Natural killer cell (primary cell): Measurements from ENCODE around the gene RHOB. TPM values are rescaled to one million over a fixed set of nuclear protein-coding genes. Genes with fewer than 3 reads are reported as not detected.
"Not testable (repeated sequence)": the region's sequence is repeated elsewhere in the genome, so short reads cannot be mapped to it uniquely, and the experiment has no call there.

Source experiments
- ATAC-seq, 3 donors: fragments of 150-1000 bp in 2 of 3; fragments of 200-7000 bp in 1 of 3; cut with Tn5 transposase; 1 replicate in 1 of 3; 2 replicates in 2 of 3; pipeline ENCODE4 v1.10.0; 2021; ENCODE audit warnings: mild to moderate bottlenecking in 2 of 3, moderate library complexity in 2 of 3
- DNase-seq, 2 donors: peaks; one replicate each; pipeline versions ENCODE4 v3.0.0 to v3.0.0-alpha.2; 2013 to 2021; ENCODE audit warnings: mixed read lengths in 1 of 2
- H3K27ac ChIP-seq: one replicate; pipeline ENCODE4 v1.5.1; 2013; ENCODE audit warnings: mild to moderate bottlenecking, low read length
- H3K27me3 ChIP-seq: one replicate; pipeline ENCODE4 v1.6.1; 2013; ENCODE audit warnings: low read length; ENCODE audit not compliant: control insufficient read depth, insufficient read depth
- H3K36me3 ChIP-seq: one replicate; pipeline ENCODE4 v1.6.1; 2013; ENCODE audit warnings: low read length; ENCODE audit not compliant: control insufficient read depth, insufficient read depth
- H3K4me1 ChIP-seq: one replicate; pipeline ENCODE4 v1.6.1; 2013; ENCODE audit warnings: low read length; ENCODE audit not compliant: control insufficient read depth, insufficient read depth
- H3K4me3 ChIP-seq: one replicate; pipeline ENCODE4 v1.5.1; 2013; ENCODE audit warnings: low read length
- H3K9me3 ChIP-seq: one replicate; pipeline ENCODE4 v1.6.1; 2013; ENCODE audit warnings: low read length; ENCODE audit not compliant: control insufficient read depth, insufficient read depth
- H3K27ac Mint-ChIP-seq, 2 donors: one replicate each; pipeline ENCODE4 v1.8.0; 2022; ENCODE audit warnings: mild to moderate bottlenecking in 2 of 2, mixed read lengths in 2 of 2, moderate library complexity in 1 of 2
- H3K27me3 Mint-ChIP-seq, 2 donors: one replicate each; pipeline ENCODE4 v1.8.0; 2022; ENCODE audit warnings: low read depth in 2 of 2, mixed read lengths in 2 of 2
- H3K36me3 Mint-ChIP-seq: one replicate; pipeline ENCODE4 v1.8.0; 2022; ENCODE audit warnings: mixed read lengths
- H3K4me1 Mint-ChIP-seq, 2 donors: one replicate each; pipeline ENCODE4 v1.8.0; 2022; ENCODE audit warnings: mixed read lengths in 2 of 2
- H3K4me3 Mint-ChIP-seq: one replicate; pipeline ENCODE4 v1.8.0; 2022; ENCODE audit warnings: mild to moderate bottlenecking, moderate library complexity, mixed read lengths
- H3K9me3 Mint-ChIP-seq, 2 donors: one replicate each; pipeline ENCODE4 v1.8.0; 2022; ENCODE audit warnings: mixed read lengths in 2 of 2
- CTCF ChIP-seq: fragments of 200-600 bp; IDR thresholded peaks from one replicate; pipeline ENCODE4 v1.8.0; 2022; ENCODE audit warnings: antibody characterized with exemption
- WGBS: methylation state at CpG from one replicate; pipeline ENCODE4 v1.1.7; 2013; ENCODE audit warnings: missing lambda C conversion rate; ENCODE audit not compliant: insufficient coverage; 5-methylcytosine and 5-hydroxymethylcytosine counted together
- intact Hi-C: fragments of 100-400 bp; cut with micrococcal nuclease; formaldehyde crosslinking; loops from one replicate; pipeline ENCODE4 v1.14.2; 2022
- total RNA-seq, 4 donors: library from RNA; stranded (reverse); fragments of 120-200 nt in 1 of 4; gene quantifications; one replicate each; pipeline versions ENCODE4 v1.2.3 to v1.2.4, GENCODE V29; 2013 to 2022

Gene RHOB
- total RNA-seq, 3 donors from 2014 or later (not counting 1 experiment from before 2014, with no cell fraction given): 50.8 to 222 (median 64.7) TPM

GRCh38 chr2:20490300-20491181, 43.7 kb downstream of the RHOB start:
- Mint-ChIP-seq H3K27me3 (no peaks in the 10 kb centered on the region), H3K36me3 (no peaks in the 10 kb centered on the region), H3K4me3 (no peak overlapping the region), H3K27ac (no peak overlapping the region), H3K4me1 (no peaks in the 10 kb centered on the region), H3K9me3 (no peaks in the 10 kb centered on the region)
- Histone ChIP-seq H3K36me3 (no peaks in the 10 kb centered on the region), H3K27me3 (no peaks in the 10 kb centered on the region), H3K27ac (no peak overlapping the region), H3K9me3 (no peaks in the 10 kb centered on the region), H3K4me1 (no peaks in the 10 kb centered on the region), H3K4me3 (no peak overlapping the region)
- WGBS: 84% methylated on average over 14 of the region's 14 CpGs
- DNase-seq (no peak), ATAC-seq (no peak)
- TF ChIP-seq CTCF: no peak
- intact Hi-C loops: no loop called here

GRCh38 chr2:20491739-20492531, 45.1 kb downstream of the RHOB start:
- Histone ChIP-seq H3K9me3 (no peaks in the 10 kb centered on the region), H3K36me3 (no peaks in the 10 kb centered on the region), H3K27me3 (no peaks in the 10 kb centered on the region), H3K27ac (no peak overlapping the region), H3K4me1 (no peaks in the 10 kb centered on the region), H3K4me3 (no peak overlapping the region)
- H3K36me3 Mint-ChIP-seq: no peaks in the 10 kb centered on the region
- H3K4me3 Mint-ChIP-seq: no peak overlapping the region
- no peak overlapping the region for H3K27ac Mint-ChIP-seq
- 73% methylated on average over 13 of the region's 15 CpGs for WGBS
- no peaks in the 10 kb centered on the region for H3K27me3 Mint-ChIP-seq
- H3K9me3 Mint-ChIP-seq: no peaks in the 10 kb centered on the region
- no peak for TF ChIP-seq CTCF
- ATAC-seq (no peak), DNase-seq (no peak)
- H3K4me1 Mint-ChIP-seq: no peaks in the 10 kb centered on the region
- intact Hi-C loops: no loop called here

- H3K4me1 ChIP-seq, H3K27me3 Mint-ChIP-seq, H3K9me3 ChIP-seq, ATAC-seq, H3K27ac ChIP-seq, H3K9me3 Mint-ChIP-seq, H3K4me3 Mint-ChIP-seq, H3K36me3 ChIP-seq, H3K27me3 ChIP-seq, H3K36me3 Mint-ChIP-seq, H3K27ac Mint-ChIP-seq, H3K4me3 ChIP-seq, intact Hi-C loops, DNase-seq, H3K4me1 Mint-ChIP-seq: not testable (repeated sequence)
- WGBS: 75% methylated on average over 3 of the region's 3 CpGs
Measured at GRCh38 chr2:20493095-20493494, 46.2 kb downstream of the RHOB start.

- intact Hi-C loops: no loop called here
- WGBS: 10% methylated on average over 1 of the region's 1 CpG
- Histone ChIP-seq H3K4me1 (no peaks in the 10 kb centered on the region), H3K9me3 (no peaks in the 10 kb centered on the region), H3K27me3 (no peaks in the 10 kb centered on the region), H3K36me3 (no peaks in the 10 kb centered on the region), H3K27ac (no peak overlapping the region), H3K4me3 (no peak overlapping the region)
- DNase-seq (no peak), ATAC-seq (no peak)
- no peaks in the 10 kb centered on the region for H3K4me1 Mint-ChIP-seq
- no peaks in the 10 kb centered on the region for H3K9me3 Mint-ChIP-seq
- no peaks in the 10 kb centered on the region for H3K36me3 Mint-ChIP-seq
- no peak for TF ChIP-seq CTCF
- no peak overlapping the region for H3K27ac Mint-ChIP-seq
- H3K27me3 Mint-ChIP-seq: no peaks in the 10 kb centered on the region
- no peak overlapping the region for H3K4me3 Mint-ChIP-seq
Measured at GRCh38 chr2:20494241-20494640, 47.4 kb downstream of the RHOB start.
